Fibroblast of skin of right quadriceps (primary cell): Measurements from ENCODE around the gene F8A3.
"Not testable (repeated sequence)": the region's sequence is repeated elsewhere in the genome, so short reads cannot be mapped to it uniquely, and the experiment has no call there.

Experiments used
- DNase-seq: peaks from one replicate; pipeline ENCODE4 v3.0.0-alpha.2; 2013

Gene F8A3

DNA sequence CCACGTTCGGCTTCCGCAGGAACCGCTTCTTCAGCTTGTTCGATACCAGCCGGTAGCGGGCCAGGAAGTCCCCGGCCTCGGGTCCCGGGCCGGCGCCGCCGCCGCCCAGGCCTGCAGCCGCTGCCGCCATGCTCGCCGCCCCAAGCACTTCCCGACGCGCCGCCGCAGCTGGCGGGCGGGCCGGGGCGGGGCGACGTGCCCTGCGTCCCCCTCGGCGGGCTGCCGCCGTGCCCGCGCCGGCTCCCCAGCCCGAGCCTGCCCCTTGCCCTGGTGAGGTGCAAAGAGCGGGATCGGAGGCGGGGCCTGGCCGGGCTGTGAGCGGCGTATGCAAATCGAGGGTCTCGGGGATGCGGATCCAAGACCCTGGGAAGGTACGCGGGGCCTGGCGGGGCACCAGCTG, at the start of gene F8A3:
Gene F8A3, minus strand, starts transcription at position 150 of the 400 bp plus-strand sequence. Its CDS starts 20 bp downstream, at position 130.
- not testable (repeated sequence) for DNase-seq

DNA sequence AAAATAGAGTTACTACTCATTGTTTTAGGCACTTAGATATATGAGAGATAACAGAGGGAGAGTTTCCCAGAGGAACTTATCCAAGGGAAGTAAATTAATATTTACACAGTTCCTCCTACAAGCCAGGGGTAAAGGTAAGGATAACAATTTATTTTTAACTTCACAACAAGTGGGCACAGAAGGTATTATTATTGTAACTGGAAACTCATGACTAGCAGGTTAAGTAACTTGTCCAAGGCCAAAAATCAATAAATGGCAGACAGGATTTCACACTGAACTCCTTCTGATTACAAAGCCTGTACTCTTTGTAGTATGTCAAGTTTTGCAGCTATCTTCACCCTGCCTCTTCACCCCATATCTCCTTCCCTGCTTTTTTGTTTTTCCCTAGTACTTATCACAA, 46.9 kb upstream of the F8A3 start:
- DNase-seq: no peak

DNA sequence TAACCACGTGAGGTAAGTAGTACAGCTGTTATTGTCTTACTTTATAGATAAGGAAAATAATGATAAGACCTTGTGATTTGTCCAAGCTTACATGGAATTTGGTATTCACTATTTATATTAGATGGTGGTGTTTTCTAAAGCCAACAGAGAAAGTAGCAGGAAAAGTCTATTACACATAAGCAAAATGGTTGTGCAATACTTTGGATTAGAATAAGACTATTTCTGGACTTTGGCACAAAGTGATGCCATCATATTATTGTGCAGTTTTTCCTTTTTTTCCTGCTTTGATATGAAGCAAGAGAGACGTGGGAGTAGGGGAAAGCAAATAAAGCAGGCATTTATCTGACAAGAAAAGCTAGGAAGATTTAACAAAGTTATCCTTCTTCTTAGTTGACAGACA, 36.7 kb upstream of the F8A3 start:
- not testable (repeated sequence) for DNase-seq

DNA sequence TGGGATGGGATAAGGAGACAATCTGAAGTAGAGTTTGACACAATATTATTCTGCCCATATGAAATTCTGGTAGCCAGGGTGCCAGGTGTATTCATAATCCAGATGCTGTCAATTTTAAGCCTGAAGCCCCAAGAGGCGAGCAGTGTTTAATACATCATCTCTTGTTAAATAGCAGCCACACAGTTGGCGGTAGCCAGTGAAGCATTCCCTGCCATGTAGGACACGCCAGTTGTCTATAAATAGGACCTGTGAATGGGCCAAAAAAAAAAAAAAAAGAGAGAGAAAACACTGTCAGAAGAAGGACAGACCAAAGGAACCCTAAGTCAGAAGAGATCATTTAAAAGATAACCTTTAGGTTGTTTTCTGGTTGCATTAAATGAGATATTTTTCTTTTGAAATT, 33.0 kb upstream of the F8A3 start:
- not testable (repeated sequence) for DNase-seq

GRCh38 chrX:155477136-155477535, 18.7 kb upstream of the F8A3 start:
- DNase-seq: not testable (repeated sequence)

GRCh38 chrX:155466269-155466938, 8.0 kb upstream of the F8A3 start:
- not testable (repeated sequence) for DNase-seq

DNA sequence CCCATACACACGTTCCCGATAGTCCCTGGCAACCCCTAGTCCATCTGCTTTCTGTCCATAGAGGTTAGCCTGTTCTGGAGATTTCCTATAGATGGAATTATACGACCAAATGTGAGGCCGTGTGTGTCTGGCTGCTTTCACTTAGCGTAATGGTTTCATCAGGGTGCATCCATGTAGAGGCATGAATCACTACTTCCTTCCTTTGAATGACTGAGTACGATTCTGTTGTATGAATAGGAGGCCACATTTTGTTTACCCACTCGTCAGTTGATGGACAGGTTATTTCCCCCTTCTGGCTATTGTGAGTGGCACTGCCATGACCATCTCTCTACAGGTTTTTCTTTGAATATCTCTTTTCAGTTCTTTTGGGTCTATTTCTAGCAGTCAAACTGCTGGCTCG, 2.1 kb upstream of the F8A3 start:
- DNase-seq: not testable (repeated sequence)

GRCh38 chrX:155457761-155458447, 516 bp downstream of the F8A3 start:
- not testable (repeated sequence) for DNase-seq

- no peak for DNase-seq
Observed at GRCh38 chrX:155441097-155441496, 17.3 kb downstream of the F8A3 start.

- no peak for DNase-seq
Observed at GRCh38 chrX:155435744-155436112, 22.7 kb downstream of the F8A3 start.

GRCh38 chrX:155434906-155435743, 23.3 kb downstream of the F8A3 start:
- no peak for DNase-seq

- no peak for DNase-seq
Observed at GRCh38 chrX:155417769-155418168, 40.7 kb downstream of the F8A3 start.
